AG09319 (cell line): ENCODE results near the gene TMEM9.

Experiments used
- DNase-seq: peaks from one replicate; pipeline ENCODE4 v3.0.0-alpha.2; 2010; ENCODE audit warnings: low read depth; ENCODE audit errors: extremely low read depth
- CTCF ChIP-seq: IDR thresholded peaks from 2 replicates; pipeline ENCODE4 v1.5.1; 2011; ENCODE audit warnings: low read depth, mild to moderate bottlenecking, inconsistent platforms, low read length, moderate library complexity

TMEM9 gene

DNA sequence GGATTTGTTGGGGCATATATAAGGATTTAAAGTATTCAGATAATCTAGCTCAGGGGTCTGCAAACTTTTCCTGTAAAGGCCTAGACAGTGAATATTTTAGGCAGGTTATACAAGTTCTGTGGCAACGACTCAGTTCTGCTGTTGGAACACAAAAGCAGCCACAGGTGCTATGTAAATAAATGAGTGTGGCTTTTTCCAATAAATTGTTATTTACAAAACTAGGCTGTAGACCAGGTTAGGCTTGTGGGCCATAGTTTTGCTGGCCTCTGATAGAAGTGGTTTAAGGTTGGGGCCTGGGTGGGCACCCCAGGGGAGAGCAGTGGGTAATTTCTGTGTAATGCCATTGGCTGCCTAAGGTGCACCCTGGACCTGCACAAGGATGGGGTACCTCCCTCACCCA lies 19.5 kb upstream of the TMEM9 start:
- DNase-seq, result no peak

DNA sequence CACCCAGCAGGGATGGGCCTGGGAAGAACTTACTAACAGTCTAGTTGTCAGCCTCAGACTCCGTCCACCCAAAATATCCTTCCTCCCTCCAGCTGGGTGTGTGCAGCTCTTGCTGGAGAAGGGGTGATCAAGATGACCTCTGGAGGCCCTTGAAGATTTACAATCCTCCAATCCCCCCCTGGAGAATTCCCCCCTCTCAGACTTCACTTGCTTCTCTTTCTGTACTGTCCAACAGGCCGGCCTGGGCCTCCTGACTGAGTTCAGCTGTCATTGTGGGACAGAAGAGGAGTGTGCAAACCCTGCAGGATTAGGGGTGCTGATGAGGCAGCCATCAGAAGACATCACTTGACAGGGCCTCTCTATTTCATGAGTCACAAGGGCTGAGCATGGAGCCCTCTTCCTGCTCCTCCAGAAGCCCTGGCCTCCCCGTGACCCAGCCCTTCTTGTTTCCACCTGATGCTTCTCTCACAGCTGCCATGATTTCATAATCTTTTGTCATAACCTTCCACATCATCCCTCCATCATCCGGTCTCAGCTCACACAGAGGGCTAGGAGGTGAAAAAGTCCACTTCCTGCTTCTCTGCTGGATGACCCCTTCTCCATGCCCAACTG lies 18.8 kb upstream of the TMEM9 start:
- no peak for TF ChIP-seq CTCF

More for the DNA sequence above, 19.5 kb upstream of the TMEM9 start:
- no peak for TF ChIP-seq CTCF

DNA sequence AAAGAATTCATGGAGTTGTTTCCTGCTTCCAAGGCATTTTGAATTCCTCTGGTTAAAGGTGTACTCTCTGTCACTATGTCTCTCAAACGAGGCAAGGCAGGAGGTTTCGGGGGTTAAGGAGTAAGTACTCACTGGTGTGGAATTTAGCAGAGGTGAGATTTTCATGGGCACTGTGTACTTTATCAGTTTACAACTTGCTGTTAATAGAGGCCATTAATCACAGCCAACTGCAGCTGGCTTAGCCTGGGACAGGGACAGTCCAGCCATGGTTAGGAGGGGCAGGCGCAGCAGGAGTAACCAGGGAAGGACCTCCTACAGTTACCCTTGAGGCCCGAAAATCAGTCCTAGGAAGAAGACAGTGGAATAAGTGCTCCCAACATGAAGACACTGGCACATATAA lies 18.1 kb upstream of the TMEM9 start:
- TF ChIP-seq CTCF, result no peak

More for the DNA sequence above, 18.8 kb upstream of the TMEM9 start:
- DNase-seq, result no peak

GRCh38 chr1:201171063-201172036 lies 17.1 kb upstream of the TMEM9 start:
- TF ChIP-seq CTCF, result peak; percentile 32
- no peak for DNase-seq

More for the DNA sequence above, 18.1 kb upstream of the TMEM9 start:
- no peak for DNase-seq

GRCh38 chr1:201170533-201171062 lies 16.3 kb upstream of the TMEM9 start:
- peak; percentile 79 for DNase-seq
- TF ChIP-seq CTCF, result no peak

GRCh38 chr1:201169971-201170532 lies 15.8 kb upstream of the TMEM9 start:
- no peak for DNase-seq
- TF ChIP-seq CTCF, result no peak
